Activated CD8-positive, alpha-beta memory T cell treated with anti-CD3 and anti-CD28 coated beads for 1 hour (primary cell): ENCODE results near the gene TOR1A.
A peak's percentile ranks its signal among the peaks of the same experiment; 100 is the strongest.
"Not testable (repeated sequence)": the region's sequence is repeated elsewhere in the genome, so short reads cannot be mapped to it uniquely, and the experiment has no call there.

Experiments
- DNase-seq, 2 donors: peaks; one replicate each; pipeline ENCODE4 v3.0.0-alpha.2; 2020; ENCODE audit warnings: low read depth in 1 of 2; ENCODE audit errors: extremely low read depth in 1 of 2

Gene TOR1A

GRCh38 chr9:129822898-129823541 lies 916 bp downstream of the TOR1A start:
- DNase-seq = no peak

- no peak for DNase-seq
Observed at GRCh38 chr9:129816501-129817435, 7.2 kb downstream of the TOR1A start.

- no peak for DNase-seq
Observed at GRCh38 chr9:129815278-129815677, 8.7 kb downstream of the TOR1A start.

GRCh38 chr9:129814432-129815223 lies 9.3 kb downstream of the TOR1A start:
- DNase-seq = no peak

- DNase-seq = no peak
Observed at GRCh38 chr9:129813661-129814060, 10.3 kb downstream of the TOR1A start.

- DNase-seq = no peak
Observed at GRCh38 chr9:129812385-129812784, 11.6 kb downstream of the TOR1A start.

GRCh38 chr9:129811967-129812363 lies 12.0 kb downstream of the TOR1A start:
- DNase-seq = no peak

- no peak for DNase-seq
Observed at GRCh38 chr9:129810788-129811187, 13.1 kb downstream of the TOR1A start.

- DNase-seq = no peak
Observed at GRCh38 chr9:129810116-129810515, 13.8 kb downstream of the TOR1A start.

GRCh38 chr9:129809346-129809745 lies 14.6 kb downstream of the TOR1A start:
- no peak for DNase-seq

GRCh38 chr9:129806061-129806460 lies 17.9 kb downstream of the TOR1A start:
- DNase-seq = no peak

GRCh38 chr9:129803676-129804060 lies 20.3 kb downstream of the TOR1A start:
- no peak for DNase-seq

GRCh38 chr9:129802833-129803675 lies 20.9 kb downstream of the TOR1A start, which contains the start of gene TOR1B:
Gene TOR1B, plus strand, starts transcription at chr9:129803184. Its CDS starts 29 bp downstream, at chr9:129803213.
- peak; percentile 87 to 95 for DNase-seq

- no peak for DNase-seq
Observed at GRCh38 chr9:129801504-129801903, 22.4 kb downstream of the TOR1A start.

GRCh38 chr9:129798973-129799372 lies 25.0 kb downstream of the TOR1A start:
- DNase-seq = no peak

GRCh38 chr9:129796029-129796428 lies 27.9 kb downstream of the TOR1A start:
- DNase-seq = not testable (repeated sequence)

GRCh38 chr9:129794549-129794948 lies 29.4 kb downstream of the TOR1A start:
- no peak for DNase-seq

- no peak for DNase-seq
Observed at GRCh38 chr9:129786481-129786880, 37.5 kb downstream of the TOR1A start.

GRCh38 chr9:129785866-129786265 lies 38.1 kb downstream of the TOR1A start:
- DNase-seq = no peak

GRCh38 chr9:129784970-129785369 lies 39.0 kb downstream of the TOR1A start:
- DNase-seq = not testable (repeated sequence)
